A172 (cell line): ENCODE data around the gene NKAIN2. TPM values are rescaled to one million over a fixed set of nuclear protein-coding genes. Genes with fewer than 3 reads are reported as not detected.
"Not testable (repeated sequence)": the region's sequence is repeated elsewhere in the genome, so short reads cannot be mapped to it uniquely, and the experiment has no call there.

Source experiments
- DNase-seq: peaks from one replicate; pipeline ENCODE4 v3.0.0-alpha.2; 2015; ENCODE audit warnings: low spot score
- total RNA-seq: library from RNA; depleted of rRNA; stranded (reverse); fragments of >200 nt; shearing (Covaris generic); gene quantifications from 2 replicates; pipeline ENCODE4 v1.2.3, GENCODE V29; 2014

NKAIN2 gene
- total RNA-seq, 1 experiment from 2014 or later: not detected

GRCh38 chr6:124494956-124495664 is 691.4 kb downstream of the NKAIN2 start:
- no peak for DNase-seq

DNA sequence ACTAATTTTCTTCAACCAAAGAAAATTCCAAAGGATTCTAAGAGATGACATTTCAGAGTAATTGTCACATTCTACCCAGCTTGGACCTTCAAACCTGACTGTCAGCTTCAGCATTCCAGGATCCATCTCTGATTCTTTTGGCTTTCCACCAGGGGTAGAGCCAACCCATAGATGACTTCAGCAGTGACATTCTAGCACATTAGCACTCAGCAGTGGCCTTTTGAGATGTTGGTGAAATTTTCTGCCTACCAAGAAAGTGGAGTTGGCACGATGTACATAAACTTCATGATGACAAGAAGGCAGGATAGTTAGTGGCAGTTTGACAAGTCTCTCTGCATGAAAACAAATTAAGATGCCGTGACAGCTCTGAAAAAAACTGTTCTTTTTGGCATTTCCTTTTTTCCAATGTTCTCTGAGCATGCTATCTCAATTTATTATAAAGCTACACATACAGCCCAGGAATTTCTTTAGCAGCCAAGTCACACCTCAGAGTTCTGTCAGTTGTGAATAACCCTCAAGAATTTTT is 692.1 kb downstream of the NKAIN2 start:
- DNase-seq: no peak

DNA sequence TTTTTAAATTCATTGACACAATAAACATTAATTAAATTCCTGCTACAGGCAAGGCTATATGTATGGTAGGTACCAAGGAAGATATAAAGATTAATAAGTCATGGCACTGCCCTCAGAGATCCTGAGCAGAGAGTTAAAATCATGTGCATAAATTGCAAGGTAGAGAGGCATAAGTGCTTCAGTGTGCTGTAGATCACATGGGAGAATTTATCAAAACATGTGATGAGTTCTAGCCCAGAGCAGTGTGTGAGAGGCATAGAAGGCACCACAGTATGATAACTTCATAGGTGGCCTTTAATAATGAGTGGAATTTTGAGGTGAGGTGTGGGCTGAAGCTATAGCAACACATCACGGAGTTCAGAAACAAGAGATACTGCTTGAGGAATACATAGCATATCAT is 692.7 kb downstream of the NKAIN2 start:
- no peak for DNase-seq

GRCh38 chr6:124512431-124512830 is 708.8 kb downstream of the NKAIN2 start:
- no peak for DNase-seq

DNA sequence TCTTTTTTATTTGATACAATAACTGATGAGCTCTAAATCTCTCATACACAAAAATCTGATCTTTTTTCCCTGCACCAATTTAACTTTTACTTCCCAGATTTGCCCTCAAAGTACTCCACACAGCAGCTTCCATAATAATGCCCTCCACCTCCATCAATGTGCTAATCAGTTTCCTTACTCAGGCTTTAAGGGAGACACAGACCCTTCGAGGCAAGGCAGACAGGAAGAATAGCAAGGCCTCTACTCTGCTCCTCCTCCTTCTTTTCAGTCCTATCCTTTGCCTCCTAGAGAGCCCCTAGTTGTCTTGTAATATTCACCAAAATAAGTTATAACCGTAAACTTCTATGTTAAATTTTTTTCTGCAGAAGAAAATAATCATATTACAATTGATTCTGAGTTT is 713.7 kb downstream of the NKAIN2 start:
- no peak for DNase-seq

DNA sequence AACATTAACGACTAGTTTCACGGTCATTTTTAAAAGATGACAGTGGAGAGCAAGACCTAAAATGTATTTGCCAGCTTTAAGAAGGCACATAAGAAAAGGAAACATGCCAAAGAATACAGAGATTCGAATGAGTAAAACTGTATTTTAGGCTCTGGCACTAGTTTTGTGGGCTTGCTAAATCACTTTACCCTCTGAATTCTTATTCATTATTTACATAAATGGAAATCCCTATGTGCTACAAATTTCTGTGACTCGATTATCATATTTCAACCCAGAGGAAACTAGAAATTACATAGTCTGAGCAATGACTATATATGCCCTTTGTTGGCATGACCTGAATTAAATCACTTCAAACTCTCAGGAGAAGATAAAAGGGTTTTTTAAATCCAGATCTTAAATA is 716.8 kb downstream of the NKAIN2 start:
- DNase-seq: no peak

- DNase-seq: no peak
Measured at GRCh38 chr6:124522335-124522734, 718.7 kb downstream of the NKAIN2 start.

- no peak for DNase-seq
Measured at GRCh38 chr6:124524491-124525200, 721.0 kb downstream of the NKAIN2 start.

GRCh38 chr6:124530926-124531325 is 727.3 kb downstream of the NKAIN2 start:
- DNase-seq: no peak

GRCh38 chr6:124535299-124535698 is 731.6 kb downstream of the NKAIN2 start:
- no peak for DNase-seq

- peak; percentile 74 for DNase-seq
Measured at GRCh38 chr6:124535746-124536145, 732.1 kb downstream of the NKAIN2 start.

DNA sequence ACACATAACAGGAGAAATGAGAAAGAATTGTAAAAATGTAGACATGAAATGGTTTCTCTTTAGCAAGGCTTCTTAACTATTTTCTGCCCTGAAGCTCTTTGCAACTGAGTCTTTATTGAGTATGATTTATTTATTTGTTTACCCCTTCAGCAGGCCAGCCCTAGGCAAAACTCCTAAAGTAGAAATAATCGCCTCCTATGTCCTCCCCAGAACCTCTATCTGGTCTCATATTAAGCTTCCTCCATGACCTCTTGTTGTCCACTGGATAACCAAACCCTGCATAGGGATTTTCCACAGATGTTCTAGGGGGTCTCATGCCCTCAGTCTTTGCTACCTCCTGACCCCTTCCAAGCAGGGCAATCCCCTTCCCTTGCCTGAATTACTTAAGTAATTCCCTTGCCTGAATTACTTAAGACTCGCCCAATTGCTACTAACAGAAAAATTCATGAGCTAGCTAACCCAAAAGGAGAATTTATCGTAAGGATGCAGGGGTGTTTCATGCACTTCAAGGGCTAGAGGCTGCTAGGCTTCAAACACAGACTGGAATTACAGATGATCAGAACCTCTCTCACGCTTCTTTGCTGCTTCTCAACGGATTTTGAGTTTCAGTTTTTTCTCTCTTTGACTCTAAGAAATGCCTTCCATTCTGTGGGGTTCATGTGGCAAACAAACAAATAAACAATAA is 732.6 kb downstream of the NKAIN2 start:
- no peak for DNase-seq

DNA sequence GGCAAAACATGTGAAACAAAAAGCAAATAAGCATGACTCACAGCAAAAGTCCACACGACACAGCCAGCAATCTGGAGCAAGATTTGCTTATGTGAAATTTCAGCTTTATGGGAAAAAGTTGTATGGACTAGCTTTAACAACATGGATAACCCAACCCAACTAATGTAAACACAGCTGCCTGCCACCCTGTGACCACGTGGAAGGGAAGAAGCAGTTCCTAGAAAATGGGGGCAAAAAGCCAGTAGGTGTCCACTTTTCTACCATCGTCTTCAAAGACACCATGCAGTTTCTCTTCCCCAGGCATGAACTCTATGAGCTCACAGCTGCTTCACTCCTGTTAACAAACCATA is 733.2 kb downstream of the NKAIN2 start:
- DNase-seq: no peak

DNA sequence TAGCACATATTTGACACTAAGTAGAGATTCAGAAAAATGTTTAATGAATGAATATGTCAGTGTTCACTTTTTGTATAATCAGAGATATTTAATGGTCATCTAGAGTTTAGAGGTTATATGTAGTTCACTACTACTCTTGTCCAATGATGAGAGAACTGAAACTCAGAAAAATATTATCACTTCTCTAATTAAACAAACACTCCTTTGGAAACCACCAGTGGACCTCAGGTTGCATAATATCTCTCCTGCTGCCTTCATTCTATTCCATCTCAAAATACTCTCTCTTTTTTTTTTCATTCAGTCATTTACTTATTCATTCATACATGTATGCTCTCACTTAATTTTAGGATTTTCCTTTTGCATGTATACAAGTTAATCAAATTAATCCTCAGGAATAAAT is 735.4 kb downstream of the NKAIN2 start:
- no peak for DNase-seq

- DNase-seq: no peak
Measured at GRCh38 chr6:124541573-124541972, 737.9 kb downstream of the NKAIN2 start.

- no peak for DNase-seq
Measured at GRCh38 chr6:124546601-124547000, 742.9 kb downstream of the NKAIN2 start.

GRCh38 chr6:124551711-124552233 is 748.1 kb downstream of the NKAIN2 start:
- DNase-seq: no peak

- DNase-seq: no peak
Measured at GRCh38 chr6:124557873-124558272, 754.2 kb downstream of the NKAIN2 start.

GRCh38 chr6:124560078-124560477 is 756.4 kb downstream of the NKAIN2 start:
- DNase-seq: not testable (repeated sequence)

GRCh38 chr6:124560873-124561567 is 757.4 kb downstream of the NKAIN2 start:
- DNase-seq: no peak

GRCh38 chr6:124561635-124562130 is 758.0 kb downstream of the NKAIN2 start:
- no peak for DNase-seq

GRCh38 chr6:124564125-124564524 is 760.5 kb downstream of the NKAIN2 start:
- DNase-seq: not testable (repeated sequence)
